Esophagus mucosa (tissue), 1 donor: ENCODE results near the gene CRHR2. TPM values are rescaled to one million over a fixed set of nuclear protein-coding genes. Genes with fewer than 3 reads are reported as not detected.

Source experiments
- ATAC-seq: fragments of 200-7000 bp; cut with Tn5 transposase; one replicate; pipeline ENCODE4 v1.9.1; 2020
- total RNA-seq: library from RNA; stranded (reverse); gene quantifications from one replicate; pipeline ENCODE4 v1.2.4, GENCODE V29; 2023
- donor health status: DM: yes; HTN: yes; CAD: no.

The CRHR2 gene
- total RNA-seq, 1 donor from 2014 or later: not detected

GRCh38 chr7:30674876-30675275, 7.4 kb downstream of the CRHR2 start:
- no peak for ATAC-seq

DNA sequence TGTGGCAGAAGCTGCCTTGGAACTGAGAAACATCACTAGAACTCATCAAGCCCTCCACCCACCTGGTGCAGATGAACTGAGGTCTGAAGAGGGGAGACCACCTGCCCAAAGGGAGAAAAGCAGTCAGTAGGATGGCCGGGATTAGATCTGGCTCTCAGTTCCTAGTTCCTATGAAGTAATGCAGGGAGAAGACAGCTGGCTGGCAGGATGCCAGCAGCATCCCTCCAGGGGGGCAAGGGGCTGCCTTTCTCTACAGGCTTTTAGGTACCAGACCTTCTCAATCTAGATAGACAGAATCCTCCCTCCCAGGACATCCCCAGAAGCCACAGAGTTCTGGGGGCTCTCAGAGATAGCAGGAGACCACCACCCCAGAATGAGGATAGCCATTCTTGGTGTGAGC, 7.8 kb downstream of the CRHR2 start:
- no peak for ATAC-seq

- peak; percentile 57 for ATAC-seq
Measured at GRCh38 chr7:30671793-30672465, 10.3 kb downstream of the CRHR2 start.

GRCh38 chr7:30668102-30668501, 14.2 kb downstream of the CRHR2 start:
- ATAC-seq: no peak

DNA sequence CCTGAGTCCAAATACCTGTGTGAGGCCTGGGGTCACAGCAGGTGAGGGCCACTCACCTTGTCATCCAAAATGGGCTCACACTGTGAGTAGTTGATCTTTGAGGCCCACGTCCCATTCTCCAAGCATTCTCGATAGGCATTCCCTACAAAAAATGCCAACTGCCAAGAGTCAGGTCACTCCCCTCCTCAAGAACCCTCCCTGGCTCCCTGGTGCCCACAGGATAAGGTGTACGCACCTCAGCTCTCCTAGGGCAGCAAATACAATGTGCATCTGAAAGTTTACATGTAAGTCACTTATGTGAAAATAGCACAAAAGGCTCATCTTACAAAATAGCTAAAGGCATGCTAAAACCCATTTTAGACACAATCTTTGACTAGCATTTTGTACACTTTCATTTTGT, 15.1 kb downstream of the CRHR2 start:
- no peak for ATAC-seq

GRCh38 chr7:30665449-30665848, 16.8 kb downstream of the CRHR2 start:
- no peak for ATAC-seq

GRCh38 chr7:30665043-30665442, 17.2 kb downstream of the CRHR2 start:
- no peak for ATAC-seq

GRCh38 chr7:30664184-30664885, 17.9 kb downstream of the CRHR2 start:
- ATAC-seq: peak; percentile 70

- no peak for ATAC-seq
Measured at GRCh38 chr7:30663414-30663813, 18.8 kb downstream of the CRHR2 start.

GRCh38 chr7:30662431-30662939, 19.8 kb downstream of the CRHR2 start:
- ATAC-seq: no peak

DNA sequence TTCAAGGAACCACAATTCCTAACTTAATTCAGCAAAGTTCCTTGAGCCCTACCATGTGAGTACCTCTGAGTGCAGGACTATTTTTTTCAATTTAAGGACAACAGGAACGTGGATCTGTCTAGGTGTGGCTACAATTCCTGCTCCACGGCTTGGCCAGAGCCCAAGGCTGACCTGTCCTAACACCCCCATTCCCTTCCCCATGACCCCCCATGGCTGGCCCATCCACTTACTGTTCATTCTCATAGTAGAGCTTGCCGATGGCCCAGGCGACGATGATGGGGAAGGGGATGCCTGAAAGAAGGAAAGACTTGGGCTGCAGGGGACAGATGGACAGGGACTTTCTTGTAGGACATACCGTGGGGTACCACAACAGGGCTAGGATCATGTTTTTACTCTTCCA, 20.3 kb downstream of the CRHR2 start:
- ATAC-seq: no peak

GRCh38 chr7:30660331-30661255, 21.7 kb downstream of the CRHR2 start:
- no peak for ATAC-seq

DNA sequence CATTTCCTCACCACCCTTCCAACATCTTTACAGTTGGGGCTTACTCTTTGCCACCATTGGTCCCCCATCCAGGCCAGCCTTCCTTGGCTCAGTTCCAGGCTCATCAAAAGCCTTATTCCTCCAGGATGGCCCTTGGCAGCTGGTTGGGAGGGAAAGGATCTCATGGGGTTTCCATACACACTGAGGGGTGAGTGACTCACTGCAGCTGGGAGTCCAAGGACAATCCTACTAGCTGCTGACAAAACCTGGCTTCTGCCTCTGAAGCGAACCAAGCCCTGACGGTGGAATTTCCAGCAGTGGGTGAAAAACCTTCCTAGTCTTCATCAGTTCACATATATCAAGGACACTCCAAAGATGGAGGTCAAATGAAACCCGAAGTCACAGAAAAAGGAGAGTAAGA, 22.9 kb downstream of the CRHR2 start:
- no peak for ATAC-seq

DNA sequence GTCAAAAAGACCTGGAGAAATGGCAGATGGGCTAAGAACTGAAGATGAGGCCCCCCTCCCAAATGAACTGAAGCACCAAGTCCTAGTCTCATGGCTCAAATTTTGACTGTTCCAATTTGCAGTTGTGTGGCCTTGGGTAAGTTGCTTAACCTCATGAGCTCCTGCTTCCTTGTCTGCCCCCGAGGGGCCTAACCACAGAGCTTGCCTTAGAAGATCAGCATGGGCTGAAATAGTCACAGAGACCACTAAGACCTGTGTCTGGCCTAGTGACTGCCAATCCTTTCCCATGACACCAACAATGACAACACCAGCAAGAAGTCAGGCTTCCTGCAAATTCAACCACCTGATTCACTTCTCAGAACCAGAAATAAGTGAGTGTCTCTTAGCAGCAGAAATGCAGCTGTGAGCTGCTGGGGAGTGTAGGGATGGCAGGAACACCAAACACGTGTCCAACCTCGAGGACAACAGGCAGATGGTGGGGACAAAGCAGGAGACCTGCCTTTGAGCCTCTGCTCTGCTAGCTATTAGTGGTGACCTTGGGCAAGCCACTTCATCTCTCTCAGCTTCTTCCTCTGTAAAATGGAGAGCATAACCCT, 23.7 kb downstream of the CRHR2 start:
- no peak for ATAC-seq

DNA sequence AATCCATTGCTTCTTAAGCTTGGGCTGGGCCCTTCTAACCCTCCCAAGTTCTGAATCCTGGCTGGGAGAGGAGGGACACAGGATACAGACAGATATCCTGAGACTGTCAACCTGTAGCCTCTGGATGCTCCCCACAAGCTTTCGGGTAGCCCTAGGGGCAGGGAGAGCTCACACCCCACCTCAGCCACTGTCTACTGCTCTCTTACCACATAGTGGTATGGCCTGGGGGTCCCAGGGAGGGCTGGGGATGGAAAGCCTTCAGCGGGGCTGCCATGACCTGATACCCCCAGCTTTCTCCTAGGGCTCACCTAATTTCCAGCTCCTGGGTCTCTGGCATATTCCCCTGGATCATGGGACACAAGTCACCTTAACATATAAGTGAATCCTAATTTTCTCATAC, 25.1 kb downstream of the CRHR2 start:
- ATAC-seq: no peak

GRCh38 chr7:30656006-30656957, 26.0 kb downstream of the CRHR2 start:
- no peak for ATAC-seq

DNA sequence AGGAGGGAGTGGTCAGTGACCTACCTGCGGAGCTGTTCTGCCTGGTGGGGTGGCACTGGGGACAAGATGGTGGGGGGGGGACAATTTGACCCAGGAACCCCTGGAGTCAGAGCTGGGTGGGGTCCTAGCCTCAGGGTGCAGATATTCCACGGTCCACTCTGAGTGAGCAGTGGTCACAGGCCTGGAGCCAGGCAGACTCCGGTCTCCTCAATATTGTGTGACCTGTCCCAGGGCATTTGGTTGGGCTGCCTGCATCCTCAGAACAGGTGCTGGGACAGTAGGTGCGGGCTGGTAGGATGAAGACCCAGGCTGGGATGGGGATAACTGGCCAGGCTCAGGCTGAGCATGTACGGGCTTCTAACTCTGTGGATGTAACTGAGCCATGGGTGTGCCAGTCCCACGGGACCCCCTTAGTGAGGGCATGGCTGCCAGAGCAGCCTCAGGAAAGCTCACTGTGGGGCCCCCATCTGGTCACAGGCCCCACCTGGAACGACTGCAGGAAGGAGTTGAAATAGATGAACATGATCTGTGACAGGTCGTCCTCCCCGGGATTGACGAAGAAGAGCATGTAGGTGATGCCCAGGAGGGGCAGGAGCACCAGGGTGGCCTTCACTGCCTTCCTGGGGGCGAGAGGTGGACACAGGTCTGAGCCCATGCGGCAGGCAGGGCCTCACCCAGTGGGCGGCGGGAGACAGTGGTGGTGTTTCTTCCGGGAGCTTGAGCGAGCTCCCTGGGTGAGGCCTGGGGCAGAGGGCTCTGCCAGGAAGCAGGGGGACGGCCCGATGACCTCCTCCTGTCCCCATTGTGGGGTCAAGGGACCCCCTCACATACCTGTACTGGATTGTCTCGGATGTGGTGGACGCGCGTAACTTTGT, 26.9 kb downstream of the CRHR2 start:
- ATAC-seq: no peak

DNA sequence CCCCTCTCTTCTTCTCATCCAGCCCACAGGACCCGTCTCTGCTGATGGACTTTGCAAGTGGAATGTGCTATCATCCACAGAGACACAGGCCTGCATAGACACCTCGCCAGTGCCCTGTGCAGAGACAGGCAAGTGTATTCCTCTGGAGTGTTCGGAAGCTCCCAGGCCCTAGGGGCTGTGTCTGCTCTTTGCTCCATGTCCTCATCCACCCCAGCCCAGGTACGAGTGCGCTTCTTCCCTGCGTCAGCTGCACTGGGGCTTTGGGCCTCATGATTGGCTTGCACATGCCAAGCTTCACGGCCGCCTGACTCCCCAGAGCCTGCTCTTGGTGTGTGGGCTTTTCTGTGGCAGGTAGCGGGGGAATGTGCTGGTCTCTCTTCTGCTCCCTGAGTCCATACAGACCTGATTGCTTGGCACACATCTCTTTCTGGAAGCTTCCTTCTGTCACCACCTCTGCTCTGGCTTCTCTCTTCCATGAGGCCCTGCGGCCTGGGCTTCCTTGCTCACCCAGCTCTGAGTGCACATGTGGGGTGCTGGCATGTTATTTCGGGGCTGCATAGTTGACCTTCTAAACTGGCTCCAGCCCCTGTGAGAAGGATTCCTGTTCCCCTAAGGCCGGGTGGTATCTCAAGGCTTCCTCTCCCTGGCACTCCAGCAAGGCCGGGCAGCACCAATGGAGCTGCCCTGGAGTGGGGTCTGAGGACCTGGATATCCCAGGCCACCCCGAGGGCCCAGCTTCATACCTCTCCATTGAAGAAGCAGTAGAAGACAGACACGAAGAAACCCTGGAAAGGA, 27.8 kb downstream of the CRHR2 start:
- no peak for ATAC-seq
